ENCODE measurements around the gene TFDP1.

Gene TFDP1

DNA sequence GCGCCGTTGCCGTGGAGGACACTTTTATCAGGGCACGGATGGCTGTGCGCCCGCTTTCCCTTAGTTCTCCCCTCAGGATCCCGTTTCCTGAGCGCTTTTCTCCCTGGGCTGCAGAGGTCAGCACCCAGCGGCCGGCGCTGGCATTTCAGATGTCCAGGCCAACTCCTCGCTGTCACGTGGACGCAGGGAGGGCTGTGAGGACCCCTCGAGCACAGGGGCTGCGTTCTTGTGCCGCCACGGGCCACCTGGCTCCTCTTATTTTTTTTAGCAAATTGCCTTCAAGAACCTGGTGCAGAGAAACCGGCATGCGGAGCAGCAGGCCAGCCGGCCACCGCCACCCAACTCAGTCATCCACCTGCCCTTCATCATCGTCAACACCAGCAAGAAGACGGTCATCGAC lies 51.2 kb downstream of the TFDP1 start:
- DNase-seq, result no peak

GRCh38 chr13:113636266-113636963 lies 51.9 kb downstream of the TFDP1 start:
- DNase-seq, result no peak

DNA sequence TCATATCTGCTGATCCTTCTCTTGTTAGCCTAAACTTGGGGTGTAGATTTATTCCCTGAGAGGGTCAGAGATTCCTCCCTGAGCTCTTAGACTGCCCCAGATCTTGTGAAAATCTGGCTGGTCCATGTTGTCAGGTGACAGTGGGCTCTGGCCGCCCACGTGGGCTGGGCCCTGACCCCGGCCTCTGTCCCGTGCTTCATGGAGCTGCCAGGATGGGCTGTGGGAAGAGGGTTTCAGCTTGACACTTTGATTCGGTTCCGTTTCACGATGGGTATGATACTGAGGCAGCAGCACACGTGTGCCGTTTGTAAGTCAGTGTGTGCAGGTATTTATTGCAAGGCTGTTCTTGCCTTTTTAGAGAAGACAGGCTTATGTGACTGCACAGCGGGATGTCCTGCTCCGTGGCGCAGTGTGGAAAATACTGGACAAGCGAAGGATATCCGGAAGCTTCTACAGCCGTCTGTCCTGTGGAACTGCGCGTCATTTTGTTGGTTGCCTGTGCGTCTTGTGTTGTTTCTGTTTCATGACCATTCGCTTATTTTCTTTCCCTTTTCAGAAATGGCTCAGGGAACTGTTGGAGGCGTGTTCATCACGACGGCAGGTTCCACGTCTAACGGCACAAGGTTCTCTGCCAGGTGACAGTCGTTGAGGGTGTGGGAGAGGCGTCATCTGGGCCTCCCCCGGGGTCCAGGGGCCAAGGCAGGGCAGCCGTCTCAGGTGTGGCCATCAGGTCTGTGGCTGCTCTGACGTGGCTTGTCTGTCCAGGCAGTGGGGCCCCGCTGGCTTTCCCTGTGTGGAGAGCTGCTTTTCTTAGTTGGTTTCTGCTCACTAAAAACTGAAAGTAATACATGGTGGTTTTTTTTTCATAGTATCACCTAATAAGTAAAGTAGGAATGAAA lies 53.0 kb downstream of the TFDP1 start:
- no peak for DNase-seq

DNA sequence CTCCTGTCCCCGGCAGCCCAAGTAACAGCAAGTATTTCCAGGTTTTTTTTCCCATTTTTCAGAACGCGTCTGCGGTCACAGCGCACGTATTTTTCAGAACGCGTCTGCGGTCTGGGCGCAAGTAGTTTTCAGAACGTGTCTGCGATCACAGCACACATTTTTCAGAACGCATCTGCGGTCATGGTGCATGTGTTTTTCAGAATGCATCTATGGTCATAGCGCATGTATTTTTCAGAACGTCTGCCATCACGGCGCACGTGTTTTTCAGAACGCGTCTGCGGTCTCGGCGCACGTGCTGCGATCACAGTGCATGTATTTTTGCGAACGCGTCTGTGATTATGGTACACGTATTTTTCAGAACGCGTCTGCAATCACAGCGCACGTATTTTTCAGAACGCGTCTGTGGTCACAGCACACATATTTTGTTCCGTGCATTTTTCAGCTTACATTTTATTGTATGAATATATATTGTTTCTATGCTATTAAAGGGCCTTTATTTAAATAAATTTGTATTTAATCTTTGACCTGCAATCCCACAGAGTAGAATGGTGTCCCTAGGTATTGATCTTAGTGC lies 53.7 kb downstream of the TFDP1 start:
- no peak for DNase-seq

GRCh38 chr13:113638806-113639205 lies 54.3 kb downstream of the TFDP1 start:
- DNase-seq, result no peak

GRCh38 chr13:113639616-113640262 lies 55.2 kb downstream of the TFDP1 start:
- DNase-seq, result no peak

GRCh38 chr13:113641426-113641825 lies 56.9 kb downstream of the TFDP1 start:
- DNase-seq, result no peak

DNA sequence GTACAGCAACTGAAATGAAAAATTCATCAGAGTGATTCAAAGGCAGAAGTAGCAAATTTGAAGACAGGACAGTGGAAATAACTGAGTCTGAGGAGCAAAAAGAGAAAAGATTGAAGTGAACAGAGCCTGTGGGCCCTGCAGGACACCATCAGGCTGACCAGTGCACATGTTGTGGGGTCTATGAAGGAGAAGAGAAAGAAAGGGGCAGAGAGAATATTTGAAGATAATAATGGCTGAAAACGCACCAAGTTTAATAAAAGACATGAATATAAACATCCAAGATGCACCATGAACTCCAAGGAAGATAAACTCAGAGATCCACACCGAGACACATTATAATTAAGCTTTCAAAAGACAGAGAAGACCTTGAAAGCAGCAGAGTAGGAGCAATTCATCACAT lies 58.0 kb downstream of the TFDP1 start:
- DNase-seq, result no peak

DNA sequence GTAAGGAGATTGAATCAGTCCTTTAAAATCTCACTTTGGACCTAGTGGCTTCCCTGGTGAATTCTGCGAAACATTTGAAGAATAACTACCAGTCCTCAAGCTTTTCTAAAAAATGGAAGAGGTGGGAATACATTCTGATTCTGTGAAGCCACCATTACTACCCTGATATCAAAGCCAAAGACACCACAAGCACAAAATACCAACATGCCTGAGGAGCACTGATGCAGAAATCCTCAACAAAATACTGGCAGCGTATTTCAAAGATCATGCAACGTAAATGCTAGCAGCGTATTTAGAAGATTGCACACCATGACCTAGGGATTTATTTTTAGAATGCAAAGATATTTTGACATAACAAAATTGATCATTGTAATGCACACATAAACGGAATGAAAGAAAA lies 59.0 kb downstream of the TFDP1 start:
- DNase-seq, result no peak

GRCh38 chr13:113644800-113645199 lies 60.2 kb downstream of the TFDP1 start:
- no peak for DNase-seq

GRCh38 chr13:113645329-113645728 lies 60.8 kb downstream of the TFDP1 start:
- no peak for DNase-seq

GRCh38 chr13:113646376-113646775 lies 61.8 kb downstream of the TFDP1 start:
- DNase-seq, result no peak

- no peak for DNase-seq
Measured at GRCh38 chr13:113646921-113647340, 62.4 kb downstream of the TFDP1 start.

- DNase-seq, result no peak
Measured at GRCh38 chr13:113647351-113648215, 63.0 kb downstream of the TFDP1 start.

DNA sequence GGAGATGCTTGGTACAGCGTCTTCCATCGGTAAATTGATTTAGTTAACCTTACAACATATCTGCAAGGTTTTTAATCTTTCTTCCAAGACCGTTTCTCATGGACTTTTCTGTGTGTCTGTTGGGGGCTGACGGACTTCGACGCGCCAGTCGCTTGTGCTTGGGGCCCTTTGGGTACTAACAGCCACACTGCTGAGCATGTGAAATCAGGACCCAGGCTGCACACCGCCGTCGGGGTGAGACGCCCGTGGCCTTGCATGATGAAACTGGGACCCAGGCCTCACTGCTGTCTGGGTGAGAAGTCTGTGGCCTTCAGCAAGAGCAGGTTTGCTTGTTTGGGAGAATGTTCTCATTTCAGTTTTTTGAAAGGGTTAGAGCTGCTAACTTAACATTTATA lies 63.7 kb downstream of the TFDP1 start:
- DNase-seq, result no peak

DNA sequence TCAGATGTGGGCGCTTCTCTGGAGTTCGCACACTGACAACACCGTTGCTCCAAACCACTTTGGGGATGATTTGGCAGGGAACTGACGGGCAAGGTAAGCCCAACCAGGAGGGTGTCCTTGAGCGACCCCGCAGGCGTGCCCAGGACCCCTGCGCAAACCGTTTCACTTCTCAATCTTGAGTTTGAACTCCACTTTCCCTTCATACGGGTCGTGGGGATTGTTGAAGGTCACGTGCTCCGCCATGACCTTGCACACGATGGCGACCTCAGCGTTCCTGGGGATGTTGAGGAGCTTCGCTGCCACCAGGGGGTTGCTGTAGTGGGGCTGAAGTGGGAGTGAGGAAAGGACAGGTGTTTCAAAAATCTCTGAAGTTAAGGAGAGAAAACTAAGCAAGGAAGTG lies 64.7 kb downstream of the TFDP1 start:
- DNase-seq, result no peak

DNA sequence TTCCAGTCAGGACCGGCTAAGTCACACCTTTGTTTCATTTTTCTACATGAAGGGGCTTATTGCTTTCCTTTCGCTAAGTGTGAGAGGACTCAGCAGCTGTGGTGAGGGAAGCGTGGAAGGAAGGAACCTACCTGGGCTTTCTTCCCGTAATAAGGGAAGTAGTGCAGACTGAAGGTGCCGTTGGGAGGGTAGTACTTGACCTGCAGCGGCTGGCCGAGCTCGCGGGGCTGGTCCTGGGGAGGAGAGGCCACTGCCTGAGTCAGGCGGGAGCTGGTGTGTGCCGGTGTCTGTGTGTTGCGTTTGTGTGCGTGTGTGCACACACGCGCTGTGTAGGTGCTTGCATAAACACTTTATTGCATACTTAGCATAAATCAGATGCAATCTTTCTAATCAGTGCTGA lies 65.7 kb downstream of the TFDP1 start:
- no peak for DNase-seq

GRCh38 chr13:113650731-113651148 lies 66.2 kb downstream of the TFDP1 start:
- no peak for DNase-seq

DNA sequence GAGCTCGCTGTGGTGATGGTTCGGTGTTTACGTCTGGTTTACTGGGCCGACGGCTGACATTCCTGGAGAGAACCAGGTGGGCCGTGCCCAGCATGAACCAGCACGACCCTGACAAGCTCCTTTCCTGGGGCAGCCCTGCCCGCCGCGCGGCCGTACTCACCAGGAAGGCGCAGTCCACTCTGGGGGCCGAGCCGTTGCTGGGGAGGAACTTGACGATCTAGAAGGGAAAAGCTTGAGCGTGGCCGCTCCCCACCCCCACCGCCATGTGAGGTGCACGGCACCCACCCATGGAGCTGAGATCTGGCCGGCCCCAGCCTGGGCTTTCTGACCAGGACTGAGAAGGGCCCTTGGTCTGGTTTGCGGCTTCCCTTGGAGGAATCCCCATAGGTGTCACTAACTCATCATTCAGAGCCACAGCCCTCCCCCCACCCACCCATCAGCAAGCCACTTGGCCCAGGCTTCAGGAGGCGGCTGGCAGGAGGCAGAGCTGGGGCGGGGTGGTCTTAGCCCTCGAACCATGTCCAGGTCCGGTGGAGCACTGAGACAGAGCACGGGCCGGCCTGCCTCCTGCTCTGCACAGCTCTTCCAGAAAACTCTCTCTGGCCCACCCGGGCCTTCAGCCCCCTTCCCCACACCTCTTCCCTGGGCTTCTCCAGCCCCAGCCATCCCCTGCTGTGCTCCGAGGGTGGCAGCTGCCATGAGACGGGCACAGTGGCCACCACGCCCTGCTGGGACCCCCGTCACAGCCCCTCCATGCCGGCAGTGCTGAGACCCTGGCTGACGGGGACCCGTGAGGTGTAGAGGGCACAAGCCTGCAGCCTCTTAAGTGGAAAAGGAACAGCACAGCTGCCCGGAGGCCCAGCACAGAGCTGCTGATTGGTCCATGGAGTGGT lies 67.2 kb downstream of the TFDP1 start:
- no peak for DNase-seq

- DNase-seq, result no peak
Measured at GRCh38 chr13:113652404-113653263, 68.1 kb downstream of the TFDP1 start.
